Fibroblast of mammary gland (primary cell): ENCODE data around the gene AGAP4.
"Not testable (repeated sequence)": the region's sequence is repeated elsewhere in the genome, so short reads cannot be mapped to it uniquely, and the experiment has no call there.

Source experiments
- DNase-seq: peaks from one replicate; pipeline ENCODE4 v3.0.0-alpha.2; 2010; ENCODE audit warnings: low read depth
- H3K4me3 ChIP-seq: 2 replicates; pipeline ENCODE4 v1.5.1; 2011; ENCODE audit warnings: low read depth, mild to moderate bottlenecking, low read length, moderate library complexity; ENCODE audit not compliant: control insufficient read depth
- TF ChIP-seq, protein P1 (sequence below): conservative IDR thresholded peaks from 2 replicates; pipeline ENCODE4 v1.5.1; 2011; ENCODE audit warnings: low read depth, low read length, inconsistent platforms; ENCODE audit not compliant: control insufficient read depth, insufficient read depth

Gene AGAP4

DNA sequence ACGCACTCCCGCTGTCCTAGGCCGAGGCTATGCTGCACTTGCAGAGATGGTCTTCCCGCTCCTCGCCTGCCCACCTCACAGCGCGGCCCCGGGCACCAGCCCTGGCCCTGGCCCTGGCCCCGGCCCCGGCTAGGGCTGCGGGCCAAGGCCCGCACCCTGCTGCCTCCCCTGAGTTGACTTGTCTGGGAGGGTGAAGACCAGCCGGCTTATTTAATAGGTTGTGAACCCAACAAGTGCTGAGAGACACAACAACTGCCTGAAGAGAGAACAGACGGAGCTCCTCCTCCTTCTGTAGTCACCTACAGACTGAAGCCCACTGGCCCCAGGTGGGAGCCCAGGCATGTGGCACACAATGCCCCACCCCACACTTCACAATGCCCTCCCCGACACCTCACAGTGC is at the start of gene AGAP4:
TSS of gene AGAP4 (minus strand) at position 101 of the 400 bp plus-strand sequence. CDS start 153 bp downstream, outside the sequence.
- DNase-seq, H3K4me3 ChIP-seq: not testable (repeated sequence)

DNA sequence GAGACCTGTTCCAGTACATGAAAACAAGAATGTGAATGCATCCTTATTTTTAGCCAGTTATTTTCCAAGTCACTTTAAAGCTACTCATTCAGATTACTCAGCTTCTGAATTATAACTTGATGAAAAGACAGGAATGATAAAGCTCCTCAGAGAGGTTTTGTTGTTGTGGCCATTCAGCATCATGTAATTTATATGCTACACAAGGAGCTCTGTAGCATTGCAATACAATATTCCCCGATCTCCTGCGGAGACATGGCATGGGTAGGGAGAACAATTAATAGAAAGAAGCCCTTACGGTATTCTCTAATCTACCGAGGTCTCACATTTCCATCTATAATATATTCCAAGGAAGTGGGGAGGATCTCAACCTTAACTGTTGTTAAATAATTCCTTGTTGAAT is 43.4 kb upstream of the AGAP4 start:
- not testable (repeated sequence) for H3K4me3 ChIP-seq, DNase-seq

DNA sequence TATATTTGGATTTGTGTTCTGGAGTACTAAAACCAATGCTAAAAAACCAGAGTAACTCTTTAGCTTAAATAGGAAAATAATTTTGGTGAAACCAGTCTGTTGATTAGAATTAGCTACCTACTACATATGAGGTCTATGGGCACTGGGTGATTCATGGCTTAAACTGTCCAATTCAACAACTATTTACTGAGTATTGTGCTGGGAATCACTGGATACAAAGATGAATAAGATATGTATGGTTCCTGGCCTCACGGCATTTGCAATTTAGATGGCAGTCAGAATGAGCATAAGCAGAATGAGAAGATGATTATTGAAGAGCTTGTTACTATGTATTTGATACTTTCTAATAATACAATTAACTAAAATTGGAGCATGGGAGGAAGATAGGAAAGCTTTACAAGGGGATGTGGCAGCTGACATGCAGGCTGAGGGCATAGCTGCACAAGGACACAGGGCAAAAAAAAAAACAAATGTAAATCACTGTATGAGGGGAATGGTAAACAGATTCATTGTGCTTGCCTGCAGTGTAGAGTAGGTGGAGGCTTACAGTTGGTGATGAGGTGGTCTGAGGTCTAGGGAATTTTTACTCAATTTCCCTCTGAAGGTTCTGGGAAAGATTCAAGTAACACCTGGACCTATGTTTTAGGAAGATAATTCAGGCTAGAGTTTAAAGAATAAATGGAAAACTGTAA is 42.4 kb upstream of the AGAP4 start:
- not testable (repeated sequence) for H3K4me3 ChIP-seq, DNase-seq

DNA sequence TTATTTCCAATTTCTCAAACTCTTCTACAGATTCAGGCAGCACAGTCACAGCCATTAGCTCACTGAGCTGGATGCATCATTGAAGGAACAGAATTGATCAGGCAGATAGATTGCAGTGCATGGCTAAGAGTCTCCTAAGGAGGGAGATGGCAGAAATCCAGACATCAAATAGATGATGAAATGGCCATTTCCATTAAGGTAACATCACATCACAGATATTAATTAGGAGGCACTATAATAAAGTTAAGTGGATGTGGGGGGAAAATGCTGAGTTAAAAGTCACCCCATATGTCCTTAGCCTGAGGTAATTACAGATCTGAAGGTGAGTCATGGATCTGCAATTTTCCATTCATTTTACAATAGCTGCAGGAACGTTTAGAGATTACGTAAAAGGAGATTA is 35.6 kb upstream of the AGAP4 start:
- not testable (repeated sequence) for DNase-seq

DNA sequence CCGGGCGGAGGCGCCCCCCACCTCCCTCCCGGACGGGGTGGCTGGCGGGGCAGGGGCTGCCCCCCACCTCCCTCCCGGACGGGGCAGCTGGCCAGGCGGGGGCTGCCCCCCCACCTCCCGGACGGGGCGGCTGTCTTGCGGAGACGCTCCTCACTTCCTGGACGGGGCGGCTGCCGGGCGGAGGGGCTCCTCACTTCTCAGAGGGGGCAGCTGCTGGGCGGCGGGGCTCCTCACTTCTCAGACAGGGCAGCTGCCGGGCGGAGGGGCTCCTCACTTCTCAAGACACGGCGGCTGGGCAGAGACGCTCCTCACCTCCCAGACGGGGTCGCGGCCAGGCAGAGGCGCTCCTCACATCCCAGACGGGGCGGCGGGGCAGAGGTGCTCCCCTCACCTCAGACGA is 18.1 kb upstream of the AGAP4 start:
- not testable (repeated sequence) for DNase-seq, H3K4me3 ChIP-seq

More for the DNA sequence above, 35.6 kb upstream of the AGAP4 start:
- not testable (repeated sequence) for H3K4me3 ChIP-seq

DNA sequence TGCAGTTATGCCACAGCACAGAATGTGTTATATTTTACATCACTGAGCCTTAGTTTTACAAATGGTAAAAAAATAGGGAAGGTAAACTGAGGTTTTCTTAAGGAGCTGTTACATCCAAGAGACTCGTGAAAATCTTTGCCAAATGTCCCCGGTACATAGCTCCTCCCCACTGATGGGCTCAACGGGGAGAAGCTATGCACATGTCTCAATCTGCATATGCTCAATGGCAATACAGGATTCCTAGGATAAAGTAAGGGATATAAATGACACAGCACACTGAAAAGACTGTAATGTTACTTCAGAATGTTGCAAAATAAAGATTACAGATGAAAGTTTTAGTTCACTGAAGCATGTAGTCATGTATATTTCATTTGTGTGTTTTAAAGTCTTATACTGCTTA is 17.0 kb upstream of the AGAP4 start:
- DNase-seq, H3K4me3 ChIP-seq: not testable (repeated sequence)

DNA sequence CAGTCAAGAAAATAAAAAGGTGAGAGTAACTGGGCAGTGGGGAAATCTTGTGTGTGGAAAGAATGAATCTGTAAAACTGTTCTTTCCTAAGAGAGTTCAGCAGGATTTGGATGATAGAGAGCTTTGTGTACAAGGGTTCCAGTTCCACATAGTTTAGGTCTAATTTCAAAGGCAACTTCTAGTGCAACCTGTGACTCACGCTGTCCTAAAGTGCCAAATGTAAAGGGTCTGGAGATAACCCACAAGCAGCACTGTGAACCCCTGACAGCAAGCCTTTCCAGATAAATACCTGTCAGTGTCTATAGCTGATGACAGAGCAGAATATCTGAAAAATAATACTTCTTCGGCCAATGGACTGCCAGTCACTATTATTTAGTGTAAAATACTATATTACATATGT is 16.3 kb upstream of the AGAP4 start:
- not testable (repeated sequence) for DNase-seq

DNA sequence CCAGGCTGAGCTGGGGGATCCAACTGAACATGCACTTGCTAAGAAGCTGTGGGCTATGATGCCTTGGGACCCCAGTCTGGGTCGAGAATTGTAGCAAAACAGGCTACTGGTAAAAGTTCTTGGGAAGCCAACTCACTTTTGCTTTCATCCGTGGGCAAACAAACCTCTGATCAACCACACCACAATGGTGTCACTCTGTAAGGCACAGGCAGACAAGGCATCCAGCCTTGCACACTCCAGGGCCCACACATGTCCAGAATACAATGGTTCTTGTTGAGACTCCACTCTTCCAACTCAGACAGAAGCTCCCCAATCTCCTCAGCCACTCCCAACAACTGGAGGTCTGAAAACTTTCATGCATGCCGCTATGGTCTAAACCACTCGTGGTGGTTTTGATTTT is 10.6 kb upstream of the AGAP4 start:
- not testable (repeated sequence) for H3K4me3 ChIP-seq, DNase-seq

More for the DNA sequence above, 16.3 kb upstream of the AGAP4 start:
- not testable (repeated sequence) for H3K4me3 ChIP-seq

DNA sequence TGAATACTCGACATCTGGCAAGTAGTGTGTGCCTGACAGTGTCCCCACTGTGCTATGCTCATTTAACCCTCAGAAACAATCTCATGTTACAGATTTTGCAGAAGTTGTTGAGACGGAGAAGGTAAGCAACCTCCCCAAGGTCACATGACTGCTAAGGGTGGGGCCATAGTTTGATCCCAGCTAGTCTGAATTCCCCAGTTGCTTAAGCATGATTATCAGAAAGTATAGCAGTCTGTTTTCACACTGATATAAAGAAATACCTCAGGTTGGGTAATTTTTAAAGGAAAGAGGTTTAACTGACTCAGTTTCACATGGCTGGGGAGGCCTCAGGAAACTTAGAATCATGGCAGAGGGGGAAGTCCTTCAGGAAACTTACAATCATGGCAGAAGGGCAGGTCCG is 1.2 kb upstream of the AGAP4 start:
- not testable (repeated sequence) for DNase-seq, H3K4me3 ChIP-seq

DNA sequence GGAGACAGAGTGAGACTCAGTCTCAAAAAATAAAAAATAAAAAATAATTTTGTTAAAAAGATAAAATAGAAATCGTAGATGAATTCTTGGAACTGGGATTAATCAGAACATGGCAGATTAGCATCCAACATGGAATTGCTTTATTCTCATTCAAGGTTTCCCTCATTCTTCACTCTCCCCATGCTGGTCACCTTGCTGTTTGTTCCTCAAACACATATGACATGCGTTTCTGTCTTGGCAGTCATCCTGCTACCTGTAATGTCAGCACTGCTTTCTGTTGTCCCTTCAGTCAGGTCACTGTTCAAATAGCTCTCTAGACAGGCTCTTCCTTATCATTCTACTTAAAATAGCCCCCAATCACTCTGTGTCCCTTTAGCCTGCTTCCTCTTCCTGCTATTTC is 24.4 kb downstream of the AGAP4 start:
- DNase-seq, H3K4me3 ChIP-seq: not testable (repeated sequence)

DNA sequence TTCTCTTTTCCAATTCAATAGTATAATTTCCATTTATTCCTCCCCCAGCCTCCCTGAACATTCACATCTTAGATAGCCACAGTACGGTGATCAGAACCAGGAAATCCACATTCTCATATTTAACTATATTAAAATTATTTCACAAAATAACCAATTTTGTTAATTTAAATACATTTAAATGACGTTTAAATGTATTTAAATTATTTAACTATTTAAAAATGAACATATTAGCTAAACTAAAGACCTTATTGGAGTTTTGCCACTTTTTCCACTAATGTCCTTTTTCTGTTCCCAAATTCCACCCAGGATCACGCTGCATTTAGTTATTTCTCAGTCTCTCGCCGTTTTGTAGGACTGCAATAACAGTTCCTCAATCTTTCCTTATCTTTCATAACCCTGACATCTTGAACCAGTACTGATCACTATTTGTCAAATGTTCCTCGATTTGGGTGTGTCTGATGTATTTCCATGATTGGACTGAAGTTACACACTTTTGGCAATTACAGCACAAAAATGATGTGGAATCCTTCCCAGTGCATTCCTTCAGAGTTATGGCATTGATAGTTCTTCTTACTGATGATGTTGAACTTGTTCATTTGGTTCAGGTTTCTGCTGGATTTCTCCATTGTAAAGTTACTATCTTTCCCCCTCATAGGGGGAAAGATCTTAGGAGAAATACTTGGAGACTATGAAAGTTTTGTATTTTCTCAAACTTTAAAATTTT is 27.0 kb downstream of the AGAP4 start:
- H3K4me3 ChIP-seq: not testable (repeated sequence)
- DNase-seq: peak; percentile 19

DNA sequence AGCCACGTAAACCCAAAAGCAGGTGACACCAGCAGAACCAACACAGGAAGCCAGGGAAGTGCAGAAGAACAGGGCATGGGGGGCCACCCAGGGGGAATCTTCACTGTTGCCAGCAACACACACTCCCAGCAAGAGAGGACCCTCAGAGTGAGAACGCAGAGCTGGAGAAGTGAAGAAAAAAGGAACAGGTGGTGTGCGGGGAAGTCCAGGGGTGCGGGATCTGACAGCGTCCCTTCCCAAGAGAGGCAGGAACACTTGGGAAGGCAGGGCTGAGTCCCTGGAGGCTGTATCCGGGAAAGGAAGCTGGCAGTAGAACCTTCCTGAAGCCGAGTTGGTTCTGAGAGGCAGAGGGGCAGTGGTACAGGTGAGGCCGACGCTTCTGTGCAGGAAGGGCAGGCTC is 27.7 kb downstream of the AGAP4 start:
- TF ChIP-seq, protein P1, sequence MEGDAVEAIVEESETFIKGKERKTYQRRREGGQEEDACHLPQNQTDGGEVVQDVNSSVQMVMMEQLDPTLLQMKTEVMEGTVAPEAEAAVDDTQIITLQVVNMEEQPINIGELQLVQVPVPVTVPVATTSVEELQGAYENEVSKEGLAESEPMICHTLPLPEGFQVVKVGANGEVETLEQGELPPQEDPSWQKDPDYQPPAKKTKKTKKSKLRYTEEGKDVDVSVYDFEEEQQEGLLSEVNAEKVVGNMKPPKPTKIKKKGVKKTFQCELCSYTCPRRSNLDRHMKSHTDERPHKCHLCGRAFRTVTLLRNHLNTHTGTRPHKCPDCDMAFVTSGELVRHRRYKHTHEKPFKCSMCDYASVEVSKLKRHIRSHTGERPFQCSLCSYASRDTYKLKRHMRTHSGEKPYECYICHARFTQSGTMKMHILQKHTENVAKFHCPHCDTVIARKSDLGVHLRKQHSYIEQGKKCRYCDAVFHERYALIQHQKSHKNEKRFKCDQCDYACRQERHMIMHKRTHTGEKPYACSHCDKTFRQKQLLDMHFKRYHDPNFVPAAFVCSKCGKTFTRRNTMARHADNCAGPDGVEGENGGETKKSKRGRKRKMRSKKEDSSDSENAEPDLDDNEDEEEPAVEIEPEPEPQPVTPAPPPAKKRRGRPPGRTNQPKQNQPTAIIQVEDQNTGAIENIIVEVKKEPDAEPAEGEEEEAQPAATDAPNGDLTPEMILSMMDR: no peak
- no peak for DNase-seq

DNA sequence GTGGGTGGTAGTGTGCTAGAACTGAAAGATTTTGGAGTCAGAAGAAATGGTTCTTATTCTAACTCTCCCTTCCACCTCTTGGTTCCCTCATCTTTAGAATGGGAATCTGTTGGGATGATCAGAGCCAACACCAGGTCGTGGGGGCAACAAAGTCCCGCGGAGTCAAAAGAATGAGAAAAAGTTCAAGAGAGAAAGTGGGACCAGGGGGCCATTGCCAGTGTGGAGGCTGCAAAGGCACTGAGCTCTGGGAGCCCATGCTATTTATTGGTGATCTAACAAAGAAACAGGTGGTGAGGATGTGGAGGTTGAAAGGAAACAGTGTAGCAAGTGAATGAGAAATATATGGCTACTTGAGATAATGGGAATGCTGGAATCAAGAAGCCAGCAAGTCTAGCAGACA is 29.4 kb downstream of the AGAP4 start:
- TF ChIP-seq, protein P1: no peak
- no peak for DNase-seq
- no peak overlapping the region for H3K4me3 ChIP-seq

More for the DNA sequence above, 27.7 kb downstream of the AGAP4 start:
- no peak overlapping the region for H3K4me3 ChIP-seq
